A549 (cell line): ENCODE data around the gene OSTF1.

ENCODE experiments used
- CEBPB ChIP-seq, 2 experiments: fragments of >200 bp in 1 of 2; sonication (Bioruptor Twin) in 1 of 2; formaldehyde crosslinking in 1 of 2; IDR thresholded peaks; 2 replicates each; pipeline ENCODE4 v1.6.1; 2012 to 2016
- EP300 ChIP-seq, 2 experiments: fragments of >200 bp; sonication (Bioruptor Twin); formaldehyde crosslinking; IDR thresholded peaks; 2 replicates in 1 of 2; 3 replicates in 1 of 2; pipeline ENCODE4 v1.6.1; 2016 to 2017
- ESRRA ChIP-seq: fragments of 150-350 bp; IDR thresholded peaks from 2 replicates; pipeline ENCODE4 v1.6.1; 2014; ENCODE audit warnings: mild to moderate bottlenecking, low read length, borderline replicate concordance
- HDAC2 ChIP-seq: fragments of 200-600 bp; sonication (generic); IDR thresholded peaks from 2 replicates; pipeline ENCODE4 v1.6.1; 2016
- JUNB ChIP-seq: fragments of >200 bp; sonication (Bioruptor Twin); formaldehyde crosslinking; IDR thresholded peaks from 2 replicates; pipeline ENCODE4 v1.6.1; 2016
- MAFK ChIP-seq: fragments of 450-650 bp; IDR thresholded peaks from 2 replicates; pipeline ENCODE4 v1.6.1; 2014; ENCODE audit not compliant: partially characterized antibody
- MYC ChIP-seq: IDR thresholded peaks from 2 replicates; pipeline ENCODE4 v1.6.1; 2012; ENCODE audit warnings: mild to moderate bottlenecking, inconsistent platforms, low read length, improper control_type of control experiment, borderline replicate concordance
- NR3C1 ChIP-seq: fragments of >200 bp; sonication (Bioruptor Twin); formaldehyde crosslinking; IDR thresholded peaks from 3 replicates; pipeline ENCODE4 v1.6.1; 2017
- POLR2A ChIP-seq: IDR thresholded peaks from 2 replicates; pipeline ENCODE4 v1.6.1; 2012; ENCODE audit warnings: mild to moderate bottlenecking, low read length
- RAD21 ChIP-seq, 2 experiments: fragments of >200 bp in 1 of 2; sonication (Bioruptor Twin) in 1 of 2; formaldehyde crosslinking in 1 of 2; IDR thresholded peaks in 1 of 2; conservative IDR thresholded peaks in 1 of 2; 2 replicates in 1 of 2; 3 replicates in 1 of 2; pipeline ENCODE4 v1.6.1; 2012 to 2018; ENCODE audit warnings: inconsistent platforms in 1 of 2
- SMC3 ChIP-seq: fragments of >200 bp; sonication (Bioruptor Twin); formaldehyde crosslinking; IDR thresholded peaks from 3 replicates; pipeline ENCODE4 v1.6.1; 2018; ENCODE audit warnings: inconsistent platforms
- TP53 ChIP-seq: fragments of 250-450 bp; sonication (Bioruptor Pico); IDR thresholded peaks from 2 replicates; pipeline ENCODE4 v1.5.0; 2021; ENCODE audit warnings: mild to moderate bottlenecking, moderate library complexity
- TF ChIP-seq, protein P1 (sequence below): IDR thresholded peaks from 2 replicates; pipeline ENCODE4 v1.6.1; 2012
- TF ChIP-seq, protein P2 (sequence below): fragments of >200 bp; sonication (Bioruptor Twin); formaldehyde crosslinking; IDR thresholded peaks from 3 replicates; pipeline ENCODE4 v1.5.1; 2016

DNA sequence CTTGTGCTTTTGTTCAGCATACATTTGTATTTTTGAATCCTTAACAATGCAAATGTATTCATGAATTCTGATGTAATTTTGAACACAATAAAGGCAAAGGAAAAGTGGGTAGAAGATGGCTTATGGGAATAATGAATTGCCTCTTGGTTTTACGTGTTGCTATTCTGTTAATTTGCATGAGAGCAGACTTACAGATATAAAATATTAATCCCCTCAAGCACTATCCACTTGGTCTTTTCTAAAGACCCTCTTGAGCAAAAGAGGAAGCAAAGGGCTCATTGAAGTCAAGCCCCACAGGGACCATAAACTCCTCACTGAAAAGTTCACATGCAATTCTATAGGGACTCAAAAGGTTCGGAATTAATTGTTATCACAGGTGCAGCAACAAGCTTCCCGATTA lies 51.9 kb downstream of the OSTF1 start:
- TF ChIP-seq POLR2A (no peak), RAD21 (conservative IDR thresholded peaks at IDR 0.05 in 1 of 2, IDR thresholded peaks at IDR 0.05 in 1 of 2) (no peak), SMC3 (no peak), JUNB (no peak), HDAC2 (no peak), NR3C1 (no peak), MAFK (no peak), ESRRA (no peak), MYC (no peak), EP300 (IDR thresholded peaks at IDR 0.05) (no peak), CEBPB (IDR thresholded peaks at IDR 0.05) (no peak), TP53 (CRISPR knock-in tag) (no peak)
- TF ChIP-seq, protein P1, sequence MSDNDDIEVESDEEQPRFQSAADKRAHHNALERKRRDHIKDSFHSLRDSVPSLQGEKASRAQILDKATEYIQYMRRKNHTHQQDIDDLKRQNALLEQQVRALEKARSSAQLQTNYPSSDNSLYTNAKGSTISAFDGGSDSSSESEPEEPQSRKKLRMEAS, result no peak
- TF ChIP-seq, protein P2, sequence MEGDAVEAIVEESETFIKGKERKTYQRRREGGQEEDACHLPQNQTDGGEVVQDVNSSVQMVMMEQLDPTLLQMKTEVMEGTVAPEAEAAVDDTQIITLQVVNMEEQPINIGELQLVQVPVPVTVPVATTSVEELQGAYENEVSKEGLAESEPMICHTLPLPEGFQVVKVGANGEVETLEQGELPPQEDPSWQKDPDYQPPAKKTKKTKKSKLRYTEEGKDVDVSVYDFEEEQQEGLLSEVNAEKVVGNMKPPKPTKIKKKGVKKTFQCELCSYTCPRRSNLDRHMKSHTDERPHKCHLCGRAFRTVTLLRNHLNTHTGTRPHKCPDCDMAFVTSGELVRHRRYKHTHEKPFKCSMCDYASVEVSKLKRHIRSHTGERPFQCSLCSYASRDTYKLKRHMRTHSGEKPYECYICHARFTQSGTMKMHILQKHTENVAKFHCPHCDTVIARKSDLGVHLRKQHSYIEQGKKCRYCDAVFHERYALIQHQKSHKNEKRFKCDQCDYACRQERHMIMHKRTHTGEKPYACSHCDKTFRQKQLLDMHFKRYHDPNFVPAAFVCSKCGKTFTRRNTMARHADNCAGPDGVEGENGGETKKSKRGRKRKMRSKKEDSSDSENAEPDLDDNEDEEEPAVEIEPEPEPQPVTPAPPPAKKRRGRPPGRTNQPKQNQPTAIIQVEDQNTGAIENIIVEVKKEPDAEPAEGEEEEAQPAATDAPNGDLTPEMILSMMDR, result no peak
